OCI-LY3 (cell line): ENCODE measurements around the gene SLC15A1.

Source experiments
- EZH2phosphoT487 ChIP-seq: fragments of 200-600 bp; shearing (Covaris generic); IDR thresholded peaks from 2 replicates; pipeline ENCODE4 v1.6.1; 2018; ENCODE audit warnings: antibody characterized with exemption, mixed run types, low read depth
- TF ChIP-seq, protein P1 (sequence below): fragments of 200-600, 300-600 bp; sonication (generic); IDR thresholded peaks from 2 replicates; pipeline ENCODE4 v1.5.1; 2014; ENCODE audit warnings: antibody characterized with exemption, low read length, low read depth

GRCh38 chr13:98706446-98707110, 45.9 kb downstream of the SLC15A1 start:
- TF ChIP-seq, protein P1, sequence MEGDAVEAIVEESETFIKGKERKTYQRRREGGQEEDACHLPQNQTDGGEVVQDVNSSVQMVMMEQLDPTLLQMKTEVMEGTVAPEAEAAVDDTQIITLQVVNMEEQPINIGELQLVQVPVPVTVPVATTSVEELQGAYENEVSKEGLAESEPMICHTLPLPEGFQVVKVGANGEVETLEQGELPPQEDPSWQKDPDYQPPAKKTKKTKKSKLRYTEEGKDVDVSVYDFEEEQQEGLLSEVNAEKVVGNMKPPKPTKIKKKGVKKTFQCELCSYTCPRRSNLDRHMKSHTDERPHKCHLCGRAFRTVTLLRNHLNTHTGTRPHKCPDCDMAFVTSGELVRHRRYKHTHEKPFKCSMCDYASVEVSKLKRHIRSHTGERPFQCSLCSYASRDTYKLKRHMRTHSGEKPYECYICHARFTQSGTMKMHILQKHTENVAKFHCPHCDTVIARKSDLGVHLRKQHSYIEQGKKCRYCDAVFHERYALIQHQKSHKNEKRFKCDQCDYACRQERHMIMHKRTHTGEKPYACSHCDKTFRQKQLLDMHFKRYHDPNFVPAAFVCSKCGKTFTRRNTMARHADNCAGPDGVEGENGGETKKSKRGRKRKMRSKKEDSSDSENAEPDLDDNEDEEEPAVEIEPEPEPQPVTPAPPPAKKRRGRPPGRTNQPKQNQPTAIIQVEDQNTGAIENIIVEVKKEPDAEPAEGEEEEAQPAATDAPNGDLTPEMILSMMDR = no peak
- no peak for TF ChIP-seq EZH2phosphoT487
